Measurements from ENCODE around the gene ABCG8.

The ABCG8 gene

DNA sequence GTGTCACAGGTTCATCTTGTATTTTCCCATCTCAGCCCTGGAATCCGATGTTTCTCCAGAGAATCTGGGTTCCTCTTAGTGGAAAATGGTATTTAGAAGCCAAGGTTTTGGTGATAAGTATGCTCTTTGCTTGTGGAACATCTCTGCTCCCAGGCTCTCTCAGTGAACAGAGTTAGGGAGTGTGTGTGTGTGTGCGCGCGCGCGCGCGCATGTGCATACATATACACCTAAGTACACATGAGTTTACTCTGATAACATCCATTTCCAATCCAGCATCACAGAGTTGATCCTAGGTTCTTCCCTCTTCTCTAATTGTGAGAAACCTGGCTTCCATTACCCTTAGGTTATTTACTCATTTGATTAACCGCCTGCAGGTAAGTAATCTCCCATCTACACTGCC, 41.7 kb downstream of the ABCG8 start:
- TF ChIP-seq, protein P1, sequence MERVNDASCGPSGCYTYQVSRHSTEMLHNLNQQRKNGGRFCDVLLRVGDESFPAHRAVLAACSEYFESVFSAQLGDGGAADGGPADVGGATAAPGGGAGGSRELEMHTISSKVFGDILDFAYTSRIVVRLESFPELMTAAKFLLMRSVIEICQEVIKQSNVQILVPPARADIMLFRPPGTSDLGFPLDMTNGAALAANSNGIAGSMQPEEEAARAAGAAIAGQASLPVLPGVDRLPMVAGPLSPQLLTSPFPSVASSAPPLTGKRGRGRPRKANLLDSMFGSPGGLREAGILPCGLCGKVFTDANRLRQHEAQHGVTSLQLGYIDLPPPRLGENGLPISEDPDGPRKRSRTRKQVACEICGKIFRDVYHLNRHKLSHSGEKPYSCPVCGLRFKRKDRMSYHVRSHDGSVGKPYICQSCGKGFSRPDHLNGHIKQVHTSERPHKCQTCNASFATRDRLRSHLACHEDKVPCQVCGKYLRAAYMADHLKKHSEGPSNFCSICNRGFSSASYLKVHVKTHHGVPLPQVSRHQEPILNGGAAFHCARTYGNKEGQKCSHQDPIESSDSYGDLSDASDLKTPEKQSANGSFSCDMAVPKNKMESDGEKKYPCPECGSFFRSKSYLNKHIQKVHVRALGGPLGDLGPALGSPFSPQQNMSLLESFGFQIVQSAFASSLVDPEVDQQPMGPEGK (CRISPR knock-in tag; IDR thresholded peaks at IDR 0.05; ENCODE audit: borderline replicate concordance): no peak
- TF ChIP-seq ZNF8 (CRISPR knock-in tag; IDR thresholded peaks at IDR 0.05) (no peak), BACH2 (CRISPR knock-in tag; IDR thresholded peaks at IDR 0.05; ENCODE audit: borderline replicate concordance) (no peak), ARNTL (CRISPR knock-in tag; IDR thresholded peaks at IDR 0.05; ENCODE audit: borderline replicate concordance, low read depth) (no peak), PPARA (CRISPR knock-in tag; IDR thresholded peaks at IDR 0.05; ENCODE audit: borderline replicate concordance) (no peak), ISL1 (CRISPR knock-in tag; IDR thresholded peaks at IDR 0.05) (no peak), ZFP30 (CRISPR knock-in tag; IDR thresholded peaks at IDR 0.05) (no peak), ZNF565 (CRISPR knock-in tag; conservative IDR thresholded peaks at IDR 0.05; ENCODE audit: low read depth) (no peak), TOX (CRISPR knock-in tag; IDR thresholded peaks at IDR 0.05; ENCODE audit: borderline replicate concordance) (no peak)
- TF ChIP-seq, protein P2, sequence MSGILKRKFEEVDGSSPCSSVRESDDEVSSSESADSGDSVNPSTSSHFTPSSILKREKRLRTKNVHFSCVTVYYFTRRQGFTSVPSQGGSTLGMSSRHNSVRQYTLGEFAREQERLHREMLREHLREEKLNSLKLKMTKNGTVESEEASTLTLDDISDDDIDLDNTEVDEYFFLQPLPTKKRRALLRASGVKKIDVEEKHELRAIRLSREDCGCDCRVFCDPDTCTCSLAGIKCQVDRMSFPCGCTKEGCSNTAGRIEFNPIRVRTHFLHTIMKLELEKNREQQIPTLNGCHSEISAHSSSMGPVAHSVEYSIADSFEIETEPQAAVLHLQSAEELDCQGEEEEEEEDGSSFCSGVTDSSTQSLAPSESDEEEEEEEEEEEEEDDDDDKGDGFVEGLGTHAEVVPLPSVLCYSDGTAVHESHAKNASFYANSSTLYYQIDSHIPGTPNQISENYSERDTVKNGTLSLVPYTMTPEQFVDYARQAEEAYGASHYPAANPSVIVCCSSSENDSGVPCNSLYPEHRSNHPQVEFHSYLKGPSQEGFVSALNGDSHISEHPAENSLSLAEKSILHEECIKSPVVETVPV (CRISPR knock-in tag; IDR thresholded peaks at IDR 0.05): no peak
- no peak for ATAC-seq

DNA sequence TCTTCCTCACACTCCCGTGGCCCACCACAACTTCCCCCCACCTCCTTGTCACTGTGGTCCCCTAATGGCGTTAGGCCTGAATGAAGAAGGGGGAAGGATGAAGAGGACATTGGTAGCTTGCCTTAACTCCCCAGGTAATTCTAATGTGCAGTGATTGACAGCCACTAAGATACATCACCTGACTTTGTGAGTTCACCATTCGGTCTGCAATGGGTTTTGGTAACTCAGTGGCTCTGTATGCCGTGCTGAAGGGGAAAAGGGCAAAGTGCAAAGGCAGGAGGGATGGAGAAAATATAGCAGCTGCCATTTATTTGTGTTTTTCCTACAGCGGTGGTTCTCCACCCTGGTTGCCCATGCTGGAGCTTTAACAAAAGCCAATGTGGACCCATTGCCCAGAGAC, 42.2 kb downstream of the ABCG8 start:
- no peak for TF ChIP-seq TCF4 (CRISPR knock-in tag; IDR thresholded peaks at IDR 0.05; ENCODE audit: borderline replicate concordance)
- TF ChIP-seq, protein P3, sequence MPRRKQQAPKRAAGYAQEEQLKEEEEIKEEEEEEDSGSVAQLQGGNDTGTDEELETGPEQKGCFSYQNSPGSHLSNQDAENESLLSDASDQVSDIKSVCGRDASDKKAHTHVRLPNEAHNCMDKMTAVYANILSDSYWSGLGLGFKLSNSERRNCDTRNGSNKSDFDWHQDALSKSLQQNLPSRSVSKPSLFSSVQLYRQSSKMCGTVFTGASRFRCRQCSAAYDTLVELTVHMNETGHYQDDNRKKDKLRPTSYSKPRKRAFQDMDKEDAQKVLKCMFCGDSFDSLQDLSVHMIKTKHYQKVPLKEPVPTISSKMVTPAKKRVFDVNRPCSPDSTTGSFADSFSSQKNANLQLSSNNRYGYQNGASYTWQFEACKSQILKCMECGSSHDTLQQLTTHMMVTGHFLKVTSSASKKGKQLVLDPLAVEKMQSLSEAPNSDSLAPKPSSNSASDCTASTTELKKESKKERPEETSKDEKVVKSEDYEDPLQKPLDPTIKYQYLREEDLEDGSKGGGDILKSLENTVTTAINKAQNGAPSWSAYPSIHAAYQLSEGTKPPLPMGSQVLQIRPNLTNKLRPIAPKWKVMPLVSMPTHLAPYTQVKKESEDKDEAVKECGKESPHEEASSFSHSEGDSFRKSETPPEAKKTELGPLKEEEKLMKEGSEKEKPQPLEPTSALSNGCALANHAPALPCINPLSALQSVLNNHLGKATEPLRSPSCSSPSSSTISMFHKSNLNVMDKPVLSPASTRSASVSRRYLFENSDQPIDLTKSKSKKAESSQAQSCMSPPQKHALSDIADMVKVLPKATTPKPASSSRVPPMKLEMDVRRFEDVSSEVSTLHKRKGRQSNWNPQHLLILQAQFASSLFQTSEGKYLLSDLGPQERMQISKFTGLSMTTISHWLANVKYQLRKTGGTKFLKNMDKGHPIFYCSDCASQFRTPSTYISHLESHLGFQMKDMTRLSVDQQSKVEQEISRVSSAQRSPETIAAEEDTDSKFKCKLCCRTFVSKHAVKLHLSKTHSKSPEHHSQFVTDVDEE (CRISPR knock-in tag; IDR thresholded peaks at IDR 0.05): no peak
- no peak for ATAC-seq

DNA sequence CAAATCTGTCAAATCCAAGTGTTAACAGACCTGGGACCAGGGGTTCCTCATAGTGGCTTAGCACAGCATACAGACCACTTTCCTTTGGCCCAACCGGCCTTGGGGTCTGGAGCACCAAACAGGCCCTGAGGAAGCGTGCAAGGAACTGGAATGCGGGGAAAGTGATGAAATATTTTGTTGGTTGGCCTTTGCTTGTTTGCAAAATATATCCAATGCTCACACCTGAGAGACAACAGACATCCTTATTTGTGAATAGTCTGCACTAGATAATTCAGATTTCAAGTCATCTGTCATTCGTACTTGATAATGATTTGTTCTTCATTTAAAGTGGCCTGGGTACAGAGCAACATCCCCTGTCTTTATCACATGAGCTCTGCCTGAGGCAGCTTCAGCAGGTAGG, 43.5 kb downstream of the ABCG8 start:
- TF ChIP-seq ZNF70 (CRISPR knock-in tag; IDR thresholded peaks at IDR 0.05) (no peak), BACH2 (CRISPR knock-in tag; IDR thresholded peaks at IDR 0.05; ENCODE audit: borderline replicate concordance) (no peak), ZFP3 (CRISPR knock-in tag; IDR thresholded peaks at IDR 0.05) (no peak), OSR1 (CRISPR knock-in tag; IDR thresholded peaks at IDR 0.05) (no peak)
- TF ChIP-seq, protein P2 (CRISPR knock-in tag; IDR thresholded peaks at IDR 0.05): no peak
- TF ChIP-seq, protein P4, sequence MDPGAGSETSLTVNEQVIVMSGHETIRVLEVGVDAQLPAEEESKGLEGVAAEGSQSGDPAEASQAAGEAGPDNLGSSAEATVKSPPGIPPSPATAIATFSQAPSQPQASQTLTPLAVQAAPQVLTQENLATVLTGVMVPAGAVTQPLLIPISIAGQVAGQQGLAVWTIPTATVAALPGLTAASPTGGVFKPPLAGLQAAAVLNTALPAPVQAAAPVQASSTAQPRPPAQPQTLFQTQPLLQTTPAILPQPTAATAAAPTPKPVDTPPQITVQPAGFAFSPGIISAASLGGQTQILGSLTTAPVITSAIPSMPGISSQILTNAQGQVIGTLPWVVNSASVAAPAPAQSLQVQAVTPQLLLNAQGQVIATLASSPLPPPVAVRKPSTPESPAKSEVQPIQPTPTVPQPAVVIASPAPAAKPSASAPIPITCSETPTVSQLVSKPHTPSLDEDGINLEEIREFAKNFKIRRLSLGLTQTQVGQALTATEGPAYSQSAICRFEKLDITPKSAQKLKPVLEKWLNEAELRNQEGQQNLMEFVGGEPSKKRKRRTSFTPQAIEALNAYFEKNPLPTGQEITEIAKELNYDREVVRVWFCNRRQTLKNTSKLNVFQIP (CRISPR knock-in tag; IDR thresholded peaks at IDR 0.05; ENCODE audit: borderline replicate concordance, low read depth): no peak
- TF ChIP-seq, protein P5, sequence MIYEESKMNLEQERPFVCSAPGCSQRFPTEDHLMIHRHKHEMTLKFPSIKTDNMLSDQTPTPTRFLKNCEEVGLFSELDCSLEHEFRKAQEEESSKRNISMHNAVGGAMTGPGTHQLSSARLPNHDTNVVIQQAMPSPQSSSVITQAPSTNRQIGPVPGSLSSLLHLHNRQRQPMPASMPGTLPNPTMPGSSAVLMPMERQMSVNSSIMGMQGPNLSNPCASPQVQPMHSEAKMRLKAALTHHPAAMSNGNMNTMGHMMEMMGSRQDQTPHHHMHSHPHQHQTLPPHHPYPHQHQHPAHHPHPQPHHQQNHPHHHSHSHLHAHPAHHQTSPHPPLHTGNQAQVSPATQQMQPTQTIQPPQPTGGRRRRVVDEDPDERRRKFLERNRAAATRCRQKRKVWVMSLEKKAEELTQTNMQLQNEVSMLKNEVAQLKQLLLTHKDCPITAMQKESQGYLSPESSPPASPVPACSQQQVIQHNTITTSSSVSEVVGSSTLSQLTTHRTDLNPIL (CRISPR knock-in tag; IDR thresholded peaks at IDR 0.05; ENCODE audit: low read depth): no peak

DNA sequence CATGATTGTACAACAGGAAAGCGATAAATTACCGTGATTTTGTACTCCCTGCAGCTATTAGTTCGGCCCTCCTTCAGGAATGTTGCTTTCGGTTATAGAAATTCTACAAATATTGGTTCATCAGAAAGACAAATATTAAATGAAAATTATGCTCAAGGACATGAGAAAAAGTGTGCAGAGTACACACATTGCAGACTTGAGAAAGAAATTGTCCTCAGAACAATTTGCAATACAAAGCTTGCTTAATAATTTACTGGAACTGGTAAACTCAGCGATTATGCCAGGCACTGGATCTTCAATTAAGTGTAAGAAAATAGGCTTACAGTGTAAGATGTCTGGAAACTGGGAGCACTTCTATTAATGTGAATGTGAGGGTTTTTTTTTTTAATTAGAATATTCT, 45.9 kb downstream of the ABCG8 start:
- no peak for ATAC-seq
- no peak for TF ChIP-seq ZFP30 (CRISPR knock-in tag; IDR thresholded peaks at IDR 0.05)
- TF ChIP-seq, protein P2 (CRISPR knock-in tag; IDR thresholded peaks at IDR 0.05): no peak
- TF ChIP-seq TOX (CRISPR knock-in tag; IDR thresholded peaks at IDR 0.05; ENCODE audit: borderline replicate concordance): no peak
- TF ChIP-seq ESRRG (CRISPR knock-in tag; IDR thresholded peaks at IDR 0.05): no peak
- TF ChIP-seq, protein P4 (CRISPR knock-in tag; IDR thresholded peaks at IDR 0.05; ENCODE audit: borderline replicate concordance, low read depth): no peak
- no peak for TF ChIP-seq ZNF70 (CRISPR knock-in tag; IDR thresholded peaks at IDR 0.05)
- no peak for TF ChIP-seq ARNTL (CRISPR knock-in tag; IDR thresholded peaks at IDR 0.05; ENCODE audit: borderline replicate concordance, low read depth)
- TF ChIP-seq ZC3H10 (CRISPR knock-in tag; IDR thresholded peaks at IDR 0.05): no peak
- no peak for TF ChIP-seq RARB (CRISPR knock-in tag; IDR thresholded peaks at IDR 0.05)
- TF ChIP-seq SNAI2 (CRISPR knock-in tag; IDR thresholded peaks at IDR 0.05): no peak
- no peak for TF ChIP-seq ISL1 (CRISPR knock-in tag; IDR thresholded peaks at IDR 0.05)

More for the DNA sequence above, 43.5 kb downstream of the ABCG8 start:
- ATAC-seq: no peak
